ENCODE measurements around the gene KHDRBS2. TPM values are rescaled to one million over a fixed set of nuclear protein-coding genes. Genes with fewer than 3 reads are reported as not detected.

Gene KHDRBS2
- total RNA-seq, 1 experiment from 2014 or later = not detected

DNA sequence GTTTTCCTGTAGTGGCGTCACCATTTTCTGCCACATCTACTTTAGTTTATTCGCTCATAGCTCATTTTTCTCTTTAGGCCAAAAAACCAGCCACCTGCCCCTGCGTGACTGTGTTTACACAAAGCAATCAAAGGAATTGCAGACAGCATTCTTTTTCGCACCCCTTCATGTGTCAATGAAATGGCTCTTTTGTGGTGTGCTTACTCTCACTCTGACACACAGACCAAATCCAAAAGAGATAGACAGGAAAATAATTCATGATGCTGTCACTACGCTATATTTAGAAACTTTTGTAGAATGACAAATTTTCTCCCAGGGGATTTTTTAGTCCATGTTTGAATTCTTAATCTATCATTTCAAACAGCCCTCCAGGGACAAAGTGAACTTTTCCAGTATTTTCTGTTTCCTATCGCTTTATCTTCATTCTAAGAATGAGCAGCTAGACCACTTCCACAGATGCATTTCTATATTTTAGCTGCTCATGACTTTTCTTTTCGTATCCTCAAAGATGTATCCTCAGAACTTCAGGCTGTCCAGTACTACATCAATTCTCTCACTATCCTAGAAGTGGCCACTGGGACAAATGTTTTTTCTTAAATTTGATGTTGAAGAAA, 37.9 kb upstream of the KHDRBS2 start:
- Histone ChIP-seq H4K20me1 (ENCODE audit: insufficient read depth) (no peaks in the 10 kb centered on the region), H3K27ac (no peak overlapping the region), H3K79me2 (ENCODE audit: low read depth) (no peaks in the 10 kb centered on the region), H3K4me1 (replicated peaks; ENCODE audit: insufficient read depth) (no peaks in the 10 kb centered on the region), H3K9me3 (ENCODE audit: insufficient read depth, low read depth) (no peaks in the 10 kb centered on the region), H3K9me2 (ENCODE audit: insufficient read depth) (no peaks in the 10 kb centered on the region), H3K27me3 (ENCODE audit: insufficient read depth, low read depth) (no peaks in the 10 kb centered on the region), H3K4me3 (no peak overlapping the region), H2AFZ (no peak overlapping the region), H3K4me2 (no peak overlapping the region), H3K36me3 (ENCODE audit: low read depth) (no peaks in the 10 kb centered on the region), H3F3A (ENCODE audit: insufficient read depth, low read depth) (no peaks in the 10 kb centered on the region)
- ChIA-PET CTCF (no interaction called here), POLR2A (ENCODE audit: unreplicated experiment) (no interaction called here)
- DNase-seq = no peak
- intact Hi-C loops (cut with micrococcal nuclease; ENCODE audit: unreplicated experiment) = no loop called here
- TF ChIP-seq, protein P1, sequence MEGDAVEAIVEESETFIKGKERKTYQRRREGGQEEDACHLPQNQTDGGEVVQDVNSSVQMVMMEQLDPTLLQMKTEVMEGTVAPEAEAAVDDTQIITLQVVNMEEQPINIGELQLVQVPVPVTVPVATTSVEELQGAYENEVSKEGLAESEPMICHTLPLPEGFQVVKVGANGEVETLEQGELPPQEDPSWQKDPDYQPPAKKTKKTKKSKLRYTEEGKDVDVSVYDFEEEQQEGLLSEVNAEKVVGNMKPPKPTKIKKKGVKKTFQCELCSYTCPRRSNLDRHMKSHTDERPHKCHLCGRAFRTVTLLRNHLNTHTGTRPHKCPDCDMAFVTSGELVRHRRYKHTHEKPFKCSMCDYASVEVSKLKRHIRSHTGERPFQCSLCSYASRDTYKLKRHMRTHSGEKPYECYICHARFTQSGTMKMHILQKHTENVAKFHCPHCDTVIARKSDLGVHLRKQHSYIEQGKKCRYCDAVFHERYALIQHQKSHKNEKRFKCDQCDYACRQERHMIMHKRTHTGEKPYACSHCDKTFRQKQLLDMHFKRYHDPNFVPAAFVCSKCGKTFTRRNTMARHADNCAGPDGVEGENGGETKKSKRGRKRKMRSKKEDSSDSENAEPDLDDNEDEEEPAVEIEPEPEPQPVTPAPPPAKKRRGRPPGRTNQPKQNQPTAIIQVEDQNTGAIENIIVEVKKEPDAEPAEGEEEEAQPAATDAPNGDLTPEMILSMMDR (conservative IDR thresholded peaks at IDR 0.05) = no peak
- TF ChIP-seq EZH2 (IDR thresholded peaks at IDR 0.05; ENCODE audit: low read depth) = no peak
- no TSS peak for BruUV-seq (replicated peaks)

DNA sequence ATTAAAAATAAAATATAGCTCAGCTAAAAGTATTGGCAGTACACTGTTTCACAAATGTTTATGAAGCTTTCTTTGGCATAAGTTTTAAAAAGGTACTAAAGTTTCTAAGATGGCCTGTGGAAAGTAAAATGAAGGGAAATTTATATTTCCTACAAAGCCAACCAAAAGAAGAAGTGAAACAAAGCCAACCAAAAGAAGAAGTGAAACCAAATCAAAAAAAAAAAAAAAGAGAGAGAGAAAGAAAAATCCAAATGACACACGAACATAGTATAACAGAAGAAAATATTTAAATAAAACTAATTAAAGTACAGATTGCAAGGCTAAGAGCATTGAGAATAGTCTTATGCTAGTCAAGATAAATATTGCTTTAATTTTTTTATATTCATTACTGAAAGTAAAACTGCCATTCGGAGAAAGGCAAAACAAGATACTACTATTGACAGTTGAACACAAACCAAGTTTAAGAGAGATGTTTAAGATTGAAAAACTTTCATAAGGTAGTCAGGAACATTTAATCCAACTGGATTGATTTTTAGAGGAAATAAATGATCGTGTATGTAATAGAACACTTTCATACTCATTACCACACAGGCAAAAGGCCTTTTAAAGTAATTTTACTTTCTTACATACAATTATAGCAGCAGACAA, 12.8 kb upstream of the KHDRBS2 start:
- H3K4me1 ChIP-seq (replicated peaks; ENCODE audit: insufficient read depth) = no peaks in the 10 kb centered on the region
- H3K79me2 ChIP-seq (ENCODE audit: low read depth) = no peaks in the 10 kb centered on the region
- no peak for DNase-seq
- H3K36me3 ChIP-seq (ENCODE audit: low read depth) = no peaks in the 10 kb centered on the region
- no peaks in the 10 kb centered on the region for H4K20me1 ChIP-seq (ENCODE audit: insufficient read depth)
- BruUV-seq (replicated peaks) = no TSS peak
- intact Hi-C loops (cut with micrococcal nuclease; ENCODE audit: unreplicated experiment) = no loop called here
- POLR2A ChIA-PET (ENCODE audit: unreplicated experiment) = no interaction called here
- no peak overlapping the region for H2AFZ ChIP-seq
- no peak overlapping the region for H3K4me2 ChIP-seq
- no peaks in the 10 kb centered on the region for H3K9me3 ChIP-seq (ENCODE audit: insufficient read depth, low read depth)
- H3K9me2 ChIP-seq (ENCODE audit: insufficient read depth) = no peaks in the 10 kb centered on the region
- CTCF ChIA-PET = no interaction called here
- TF ChIP-seq, protein P1 (conservative IDR thresholded peaks at IDR 0.05) = no peak
- TF ChIP-seq EZH2 (IDR thresholded peaks at IDR 0.05; ENCODE audit: low read depth) = no peak
- no peak overlapping the region for H3K27ac ChIP-seq
- H3K4me3 ChIP-seq = no peak overlapping the region
- H3K27me3 ChIP-seq (ENCODE audit: insufficient read depth, low read depth) = no peaks in the 10 kb centered on the region
- no peaks in the 10 kb centered on the region for H3F3A ChIP-seq (ENCODE audit: insufficient read depth, low read depth)

DNA sequence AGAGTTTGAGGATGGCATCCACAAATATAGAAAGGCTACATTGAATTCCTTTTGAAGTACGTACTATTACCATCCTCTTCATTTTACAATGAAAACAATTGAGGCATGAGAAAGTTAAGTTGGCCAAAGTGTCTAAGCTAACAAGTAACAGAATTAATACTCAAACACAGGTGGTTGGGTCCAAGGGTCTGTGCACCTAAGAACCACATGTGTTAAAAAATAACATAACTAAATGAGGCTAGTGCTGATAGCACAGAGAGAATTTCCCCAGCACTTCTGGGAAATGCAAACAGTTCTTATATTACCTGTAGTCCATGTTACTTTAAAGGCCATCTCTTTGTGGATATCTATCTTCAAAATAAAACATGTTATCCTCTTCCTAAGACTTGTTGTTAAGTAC, 10.5 kb upstream of the KHDRBS2 start:
- BruUV-seq (replicated peaks) = no TSS peak
- no peaks in the 10 kb centered on the region for H3F3A ChIP-seq (ENCODE audit: insufficient read depth, low read depth)
- TF ChIP-seq EZH2 (IDR thresholded peaks at IDR 0.05; ENCODE audit: low read depth) = no peak
- TF ChIP-seq, protein P1 (conservative IDR thresholded peaks at IDR 0.05) = no peak
- no peaks in the 10 kb centered on the region for H3K4me1 ChIP-seq (replicated peaks; ENCODE audit: insufficient read depth)
- H3K4me3 ChIP-seq = no peak overlapping the region
- no peaks in the 10 kb centered on the region for H3K9me3 ChIP-seq (ENCODE audit: insufficient read depth, low read depth)
- intact Hi-C loops (cut with micrococcal nuclease; ENCODE audit: unreplicated experiment) = no loop called here
- H3K27ac ChIP-seq = no peak overlapping the region
- no peaks in the 10 kb centered on the region for H3K27me3 ChIP-seq (ENCODE audit: insufficient read depth, low read depth)
- DNase-seq = no peak
- no peak overlapping the region for H2AFZ ChIP-seq
- no peaks in the 10 kb centered on the region for H3K9me2 ChIP-seq (ENCODE audit: insufficient read depth)
- no peaks in the 10 kb centered on the region for H3K36me3 ChIP-seq (ENCODE audit: low read depth)
- POLR2A ChIA-PET (ENCODE audit: unreplicated experiment) = no interaction called here
- H4K20me1 ChIP-seq (ENCODE audit: insufficient read depth) = no peaks in the 10 kb centered on the region
- no peak overlapping the region for H3K4me2 ChIP-seq
- CTCF ChIA-PET = no interaction called here
- H3K79me2 ChIP-seq (ENCODE audit: low read depth) = no peaks in the 10 kb centered on the region

Data from PC-9 (cell line).